HG03571 (cell line): ENCODE results near the gene CFAP77.
"Not testable (repeated sequence)": the region's sequence is repeated elsewhere in the genome, so short reads cannot be mapped to it uniquely, and the experiment has no call there.

ENCODE experiments used
- ATAC-seq: cut with Tn5 transposase; IDR thresholded peaks from one replicate; pipeline ENCODE4 v1.9.1; 2021; ENCODE audit not compliant: unreplicated experiment

CFAP77 gene

GRCh38 chr9:132545578-132545977 lies 135.6 kb downstream of the CFAP77 start:
- no peak for ATAC-seq

- no peak for ATAC-seq
Observed at GRCh38 chr9:132546148-132547051, 136.4 kb downstream of the CFAP77 start.

- no peak for ATAC-seq
Observed at GRCh38 chr9:132547052-132547431, 137.0 kb downstream of the CFAP77 start.

- ATAC-seq: no peak
Observed at GRCh38 chr9:132547436-132547835, 137.4 kb downstream of the CFAP77 start.

GRCh38 chr9:132547976-132548730 lies 138.1 kb downstream of the CFAP77 start:
- ATAC-seq: no peak

GRCh38 chr9:132548751-132549640 lies 139.0 kb downstream of the CFAP77 start:
- ATAC-seq: no peak

GRCh38 chr9:132551556-132551955 lies 141.5 kb downstream of the CFAP77 start:
- ATAC-seq: no peak

- no peak for ATAC-seq
Observed at GRCh38 chr9:132552041-132552440, 142.0 kb downstream of the CFAP77 start.

- ATAC-seq: no peak
Observed at GRCh38 chr9:132554755-132555154, 144.7 kb downstream of the CFAP77 start.

- ATAC-seq: no peak
Observed at GRCh38 chr9:132555528-132555927, 145.5 kb downstream of the CFAP77 start.

GRCh38 chr9:132556235-132556634 lies 146.2 kb downstream of the CFAP77 start:
- ATAC-seq: no peak

- ATAC-seq: no peak
Observed at GRCh38 chr9:132556714-132557113, 146.7 kb downstream of the CFAP77 start.

GRCh38 chr9:132557159-132557558 lies 147.1 kb downstream of the CFAP77 start:
- ATAC-seq: no peak

GRCh38 chr9:132559711-132560110 lies 149.7 kb downstream of the CFAP77 start:
- ATAC-seq: no peak

- ATAC-seq: no peak
Observed at GRCh38 chr9:132560616-132561202, 150.7 kb downstream of the CFAP77 start.

- no peak for ATAC-seq
Observed at GRCh38 chr9:132562306-132562573, 152.2 kb downstream of the CFAP77 start.

- no peak for ATAC-seq
Observed at GRCh38 chr9:132564526-132564925, 154.5 kb downstream of the CFAP77 start.

- not testable (repeated sequence) for ATAC-seq
Observed at GRCh38 chr9:132568787-132569186, 158.8 kb downstream of the CFAP77 start.

- ATAC-seq: no peak
Observed at GRCh38 chr9:132571806-132572600, 162.0 kb downstream of the CFAP77 start.

- no peak for ATAC-seq
Observed at GRCh38 chr9:132572921-132573320, 162.9 kb downstream of the CFAP77 start.
